Mammary epithelial cell (primary cell): Measurements from ENCODE around the gene NDUFA12.

Source experiments
- EZH2 ChIP-seq: IDR thresholded peaks from 2 replicates; pipeline ENCODE4 v1.6.1; 2012; ENCODE audit warnings: low read length, inconsistent platforms, borderline replicate concordance
- TF ChIP-seq, protein P1 (sequence below), 2 donors: IDR thresholded peaks in 1 of 2; conservative IDR thresholded peaks in 1 of 2; 2 replicates each; pipeline ENCODE4 v1.5.1; 2011 to 2012; ENCODE audit warnings: inconsistent platforms in 2 of 2, low read length in 2 of 2, mild to moderate bottlenecking in 2 of 2, control low read depth in 1 of 2, low read depth in 1 of 2; ENCODE audit not compliant: insufficient read depth in 1 of 2; ENCODE audit errors: extremely low read depth in 1 of 2

- TF ChIP-seq, protein P1, sequence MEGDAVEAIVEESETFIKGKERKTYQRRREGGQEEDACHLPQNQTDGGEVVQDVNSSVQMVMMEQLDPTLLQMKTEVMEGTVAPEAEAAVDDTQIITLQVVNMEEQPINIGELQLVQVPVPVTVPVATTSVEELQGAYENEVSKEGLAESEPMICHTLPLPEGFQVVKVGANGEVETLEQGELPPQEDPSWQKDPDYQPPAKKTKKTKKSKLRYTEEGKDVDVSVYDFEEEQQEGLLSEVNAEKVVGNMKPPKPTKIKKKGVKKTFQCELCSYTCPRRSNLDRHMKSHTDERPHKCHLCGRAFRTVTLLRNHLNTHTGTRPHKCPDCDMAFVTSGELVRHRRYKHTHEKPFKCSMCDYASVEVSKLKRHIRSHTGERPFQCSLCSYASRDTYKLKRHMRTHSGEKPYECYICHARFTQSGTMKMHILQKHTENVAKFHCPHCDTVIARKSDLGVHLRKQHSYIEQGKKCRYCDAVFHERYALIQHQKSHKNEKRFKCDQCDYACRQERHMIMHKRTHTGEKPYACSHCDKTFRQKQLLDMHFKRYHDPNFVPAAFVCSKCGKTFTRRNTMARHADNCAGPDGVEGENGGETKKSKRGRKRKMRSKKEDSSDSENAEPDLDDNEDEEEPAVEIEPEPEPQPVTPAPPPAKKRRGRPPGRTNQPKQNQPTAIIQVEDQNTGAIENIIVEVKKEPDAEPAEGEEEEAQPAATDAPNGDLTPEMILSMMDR (conservative IDR thresholded peaks at IDR 0.05 in 1 of 2, IDR thresholded peaks at IDR 0.05 in 1 of 2; ENCODE audit: extremely low read depth in 1 of 2, insufficient read depth in 1 of 2, low read depth in 1 of 2, low read length in 2 of 2), result no peak
- TF ChIP-seq EZH2, result no peak
These were observed 40.8 kb downstream of the NDUFA12 start for GRCh38 chr12:94962670-94963069.
